ENCODE data around the gene TSPEAR. TPM values are rescaled to one million over a fixed set of nuclear protein-coding genes. Genes with fewer than 3 reads are reported as not detected.

The TSPEAR gene
- polyA plus RNA-seq, 1 experiment: not detected

- Histone ChIP-seq H3K36me3 (ENCODE audit: control insufficient read depth, insufficient read depth, low read length) (no peaks in the 10 kb centered on the region), H3K4me3 (ENCODE audit: low read depth, low read length) (no peak overlapping the region), H3K27me3 (ENCODE audit: control insufficient read depth, insufficient read depth, low read length) (peaks cover 55% of the 10 kb centered on the region)
- TF ChIP-seq, protein P1, sequence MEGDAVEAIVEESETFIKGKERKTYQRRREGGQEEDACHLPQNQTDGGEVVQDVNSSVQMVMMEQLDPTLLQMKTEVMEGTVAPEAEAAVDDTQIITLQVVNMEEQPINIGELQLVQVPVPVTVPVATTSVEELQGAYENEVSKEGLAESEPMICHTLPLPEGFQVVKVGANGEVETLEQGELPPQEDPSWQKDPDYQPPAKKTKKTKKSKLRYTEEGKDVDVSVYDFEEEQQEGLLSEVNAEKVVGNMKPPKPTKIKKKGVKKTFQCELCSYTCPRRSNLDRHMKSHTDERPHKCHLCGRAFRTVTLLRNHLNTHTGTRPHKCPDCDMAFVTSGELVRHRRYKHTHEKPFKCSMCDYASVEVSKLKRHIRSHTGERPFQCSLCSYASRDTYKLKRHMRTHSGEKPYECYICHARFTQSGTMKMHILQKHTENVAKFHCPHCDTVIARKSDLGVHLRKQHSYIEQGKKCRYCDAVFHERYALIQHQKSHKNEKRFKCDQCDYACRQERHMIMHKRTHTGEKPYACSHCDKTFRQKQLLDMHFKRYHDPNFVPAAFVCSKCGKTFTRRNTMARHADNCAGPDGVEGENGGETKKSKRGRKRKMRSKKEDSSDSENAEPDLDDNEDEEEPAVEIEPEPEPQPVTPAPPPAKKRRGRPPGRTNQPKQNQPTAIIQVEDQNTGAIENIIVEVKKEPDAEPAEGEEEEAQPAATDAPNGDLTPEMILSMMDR (IDR thresholded peaks at IDR 0.05; ENCODE audit: insufficient read depth, low read depth, low read length): no peak
- ChIA-PET CTCF (no interaction called here), POLR2A (no interaction called here)
- DNase-seq (ENCODE audit: low read depth): no peak
Measured at GRCh38 chr21:44706706-44707581, 4.4 kb downstream of the TSPEAR start.

DNA sequence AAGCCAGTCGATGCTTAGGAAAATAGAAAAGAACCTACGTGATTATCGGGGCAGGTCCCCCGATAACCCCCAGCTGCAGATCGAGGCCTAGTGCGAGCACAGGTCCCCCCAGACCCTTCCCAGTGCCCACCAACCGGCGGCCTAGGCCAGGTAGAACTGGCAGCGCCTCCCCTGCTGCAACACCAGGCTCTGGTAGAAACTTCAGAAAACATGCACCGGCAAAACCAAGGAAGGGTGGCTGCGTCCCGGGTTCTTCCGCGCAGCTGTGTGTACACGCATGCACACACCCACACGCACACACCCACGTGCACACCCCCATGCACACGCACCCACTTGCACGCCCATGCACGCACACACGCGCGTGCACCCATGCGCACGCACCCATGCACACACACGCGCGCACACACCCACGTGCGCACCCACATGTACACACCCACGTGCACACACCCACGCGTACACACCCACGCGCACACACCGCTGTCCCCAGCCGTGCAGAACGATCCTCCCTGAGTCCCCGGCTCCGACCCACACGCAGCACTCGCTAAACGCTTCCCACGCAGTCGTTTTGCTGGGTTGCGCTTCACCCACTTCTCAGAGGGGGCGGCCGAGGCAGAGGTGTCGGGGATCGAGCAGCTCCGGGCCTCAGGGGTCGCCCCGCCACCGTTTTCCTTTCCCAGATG lies 5.2 kb downstream of the TSPEAR start:
- Histone ChIP-seq H3K4me3 (ENCODE audit: low read depth, low read length) (no peak overlapping the region), H3K36me3 (ENCODE audit: control insufficient read depth, insufficient read depth, low read length) (no peaks in the 10 kb centered on the region), H3K27me3 (ENCODE audit: control insufficient read depth, insufficient read depth, low read length) (peaks cover 54% of the 10 kb centered on the region)
- TF ChIP-seq, protein P1 (IDR thresholded peaks at IDR 0.05; ENCODE audit: insufficient read depth, low read depth, low read length): no peak
- ChIA-PET POLR2A (no interaction called here), CTCF (no interaction called here)
- no peak for DNase-seq (ENCODE audit: low read depth)

- Histone ChIP-seq H3K27me3 (ENCODE audit: control insufficient read depth, insufficient read depth, low read length) (peaks cover 42% of the 10 kb centered on the region), H3K4me3 (ENCODE audit: low read depth, low read length) (no peak overlapping the region), H3K36me3 (ENCODE audit: control insufficient read depth, insufficient read depth, low read length) (no peaks in the 10 kb centered on the region)
- no peak for DNase-seq (ENCODE audit: low read depth)
- POLR2A ChIA-PET: no interaction called here
- CTCF ChIA-PET: no interaction called here
- TF ChIP-seq, protein P1 (IDR thresholded peaks at IDR 0.05; ENCODE audit: insufficient read depth, low read depth, low read length): no peak
Measured at GRCh38 chr21:44704636-44705001, 6.8 kb downstream of the TSPEAR start.

DNA sequence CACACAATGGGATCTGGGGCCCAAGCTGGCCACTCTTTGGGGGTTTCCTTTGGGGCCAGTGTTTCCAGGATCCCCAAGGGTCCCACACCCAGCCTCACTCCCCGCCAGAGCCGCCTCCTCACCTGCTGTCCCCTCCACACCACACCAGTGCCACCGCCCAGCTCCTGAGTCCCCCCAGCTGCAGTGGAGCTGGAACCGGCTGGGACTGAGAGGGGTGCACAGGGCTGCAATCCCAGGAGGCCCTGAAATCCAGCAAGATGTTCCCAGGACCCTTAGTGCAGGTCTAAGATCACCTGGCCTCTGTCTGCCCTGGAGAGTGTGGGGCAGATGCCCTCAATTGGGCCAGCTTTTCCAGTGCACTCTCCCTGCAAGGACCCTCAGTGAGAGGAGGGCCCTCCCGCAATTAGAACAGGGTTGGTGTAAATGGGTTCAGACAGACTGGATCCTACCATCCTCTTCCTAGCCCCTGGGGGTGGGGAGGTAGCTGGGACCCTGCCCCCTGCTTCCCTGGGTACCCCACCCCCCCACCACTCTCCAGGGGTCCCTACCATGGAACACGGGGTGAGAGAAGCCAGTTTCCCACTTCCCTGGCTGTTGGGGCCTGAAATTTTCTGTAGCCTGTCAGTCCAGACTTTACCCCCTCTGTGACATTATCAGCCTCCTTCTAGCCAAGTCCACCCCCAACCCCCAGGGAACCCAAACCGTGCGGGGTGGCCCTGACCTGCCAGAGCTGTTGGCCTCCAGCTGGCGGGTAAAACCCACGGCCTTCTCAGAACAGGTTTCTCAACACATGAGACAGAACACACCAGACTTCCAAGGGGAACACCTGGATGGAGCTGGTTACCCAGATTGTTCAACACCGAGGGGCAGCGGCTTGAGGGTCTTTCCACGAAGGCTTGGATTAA lies 7.4 kb downstream of the TSPEAR start:
- Histone ChIP-seq H3K27me3 (ENCODE audit: control insufficient read depth, insufficient read depth, low read length) (peaks cover 39% of the 10 kb centered on the region), H3K36me3 (ENCODE audit: control insufficient read depth, insufficient read depth, low read length) (no peaks in the 10 kb centered on the region), H3K4me3 (ENCODE audit: low read depth, low read length) (no peak overlapping the region)
- CTCF ChIA-PET: no interaction called here
- POLR2A ChIA-PET: no interaction called here
- TF ChIP-seq, protein P1 (IDR thresholded peaks at IDR 0.05; ENCODE audit: insufficient read depth, low read depth, low read length): no peak
- DNase-seq (ENCODE audit: low read depth): no peak

Measured in BJ (cell line).